Mesendoderm (in vitro differentiated cells): ENCODE results near the gene MS4A18.

Experiments
- DNase-seq: peaks from one replicate; pipeline ENCODE4 v3.0.0; 2013
- H2AK5ac ChIP-seq: 2 replicates; pipeline ENCODE4 v1.6.1; 2013; ENCODE audit warnings: low read length, inconsistent platforms
- H2BK120ac ChIP-seq: 2 replicates; pipeline ENCODE4 v1.6.1; 2013; ENCODE audit warnings: low read depth, mild to moderate bottlenecking, low read length, moderate library complexity, mixed read lengths
- H2BK15ac ChIP-seq: replicated peaks from 2 replicates; pipeline ENCODE4 v1.6.1; 2013; ENCODE audit warnings: low read depth, mild to moderate bottlenecking, moderate library complexity
- H2BK5ac ChIP-seq: 2 replicates; pipeline ENCODE4 v1.6.1; 2013; ENCODE audit warnings: low read length, inconsistent platforms
- H3K18ac ChIP-seq: 2 replicates; pipeline ENCODE4 v1.6.1; 2013; ENCODE audit warnings: mild to moderate bottlenecking, low read length, mixed read lengths
- H3K23ac ChIP-seq: one replicate; pipeline ENCODE4 v1.6.1; 2013; ENCODE audit warnings: low read length
- H3K27ac ChIP-seq: 2 replicates; pipeline ENCODE4 v1.5.1; 2013; ENCODE audit warnings: low read depth, mild to moderate bottlenecking, inconsistent platforms, low read length, moderate library complexity
- H3K27me3 ChIP-seq: 2 replicates; pipeline ENCODE4 v1.6.1; 2013; ENCODE audit warnings: low read length, control low read depth, mild to moderate bottlenecking, inconsistent platforms; ENCODE audit not compliant: insufficient read depth, poor library complexity
- H3K36me3 ChIP-seq: 2 replicates; pipeline ENCODE4 v1.6.1; 2013; ENCODE audit warnings: low read length, inconsistent platforms; ENCODE audit not compliant: control insufficient read depth, insufficient read depth
- H3K4ac ChIP-seq: one replicate; pipeline ENCODE4 v1.6.1; 2013; ENCODE audit warnings: low read depth, mild to moderate bottlenecking, low read length, moderate library complexity
- H3K4me1 ChIP-seq: 2 replicates; pipeline ENCODE4 v1.6.1; 2013; ENCODE audit warnings: low read depth, low read length, inconsistent platforms; ENCODE audit not compliant: control insufficient read depth
- H3K4me2 ChIP-seq: 2 replicates; pipeline ENCODE4 v1.6.1; 2013; ENCODE audit warnings: low read length
- H3K4me3 ChIP-seq: 2 replicates; pipeline ENCODE4 v1.5.1; 2013; ENCODE audit warnings: mild to moderate bottlenecking, low read length
- H3K56ac ChIP-seq: one replicate; pipeline ENCODE4 v1.6.1; 2013; ENCODE audit warnings: low read length
- H3K79me1 ChIP-seq: 2 replicates; pipeline ENCODE4 v1.6.1; 2013; ENCODE audit warnings: low read length, inconsistent platforms
- H3K79me2 ChIP-seq: 2 replicates; pipeline ENCODE4 v1.6.1; 2013; ENCODE audit warnings: mild to moderate bottlenecking, low read length; ENCODE audit not compliant: control insufficient read depth, insufficient read depth
- H3K9ac ChIP-seq: 2 replicates; pipeline ENCODE4 v1.6.1; 2013; ENCODE audit warnings: low read length, inconsistent platforms
- H4K5ac ChIP-seq: one replicate; pipeline ENCODE4 v1.6.1; 2013; ENCODE audit warnings: low read length
- H4K8ac ChIP-seq: one replicate; pipeline ENCODE4 v1.6.1; 2013; ENCODE audit warnings: low read depth, mild to moderate bottlenecking, control low read depth, low read length, moderate library complexity
- WGBS: extraction: QIAGEN DNeasy Blood & Tissue Kit; methylation state at CpG from one replicate; pipeline ENCODE4 v1.1.7; 2013; ENCODE audit warnings: low lambda C conversion rate, missing lambda C conversion rate; ENCODE audit not compliant: insufficient coverage; ENCODE audit errors: extremely low coverage; 5-methylcytosine and 5-hydroxymethylcytosine counted together

MS4A18 gene

DNA sequence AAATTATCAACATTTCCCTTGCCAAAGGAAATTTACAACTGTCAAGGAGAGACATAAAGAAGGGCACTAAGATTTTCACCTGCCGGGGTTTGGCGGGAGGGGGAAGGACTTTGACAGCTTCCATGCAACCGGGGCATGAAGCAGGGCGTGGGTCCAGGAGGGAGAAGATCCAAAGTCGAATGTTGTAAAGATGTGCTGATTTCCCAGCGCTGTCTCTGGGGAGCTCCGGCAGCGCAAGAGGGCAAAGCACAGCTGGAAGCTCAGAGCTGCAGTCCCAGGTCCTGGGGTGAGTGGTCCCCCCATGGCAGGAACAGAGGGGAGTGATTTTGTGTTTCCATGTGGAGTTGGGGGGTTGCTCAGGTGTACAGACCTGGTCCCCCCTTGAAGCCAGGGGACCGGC, 60.6 kb downstream of the MS4A18 start, which contains the start of gene MS4A10:
Gene MS4A10, plus strand, starts transcription at position 198 of the 400 bp plus-strand sequence. CDS start 5,003 bp downstream, outside the sequence.
- WGBS, result no CpG with 5 or more reads among the region's 9 CpGs
- H3K4ac ChIP-seq, result no peak within 1 kb of the TSS
- H3K56ac ChIP-seq, result no peak within 1 kb of the TSS
- no peak within 1 kb of the TSS for H4K8ac ChIP-seq
- no peaks in the 10 kb centered on the region for H3K79me2 ChIP-seq
- no peak within 1 kb of the TSS for H2BK15ac ChIP-seq
- no peak within 1 kb of the TSS for H2BK5ac ChIP-seq
- H3K79me1 ChIP-seq, result no peaks in the 10 kb centered on the region
- no peak within 1 kb of the TSS for H3K18ac ChIP-seq
- H4K5ac ChIP-seq, result no peak within 1 kb of the TSS
- DNase-seq, result no peak
- no peak within 1 kb of the TSS for H3K23ac ChIP-seq
- no peak within 1 kb of the TSS for H2AK5ac ChIP-seq
- no peak within 1 kb of the TSS for H3K4me3 ChIP-seq
- H3K27me3 ChIP-seq, result no peaks in the 10 kb centered on the region
- H3K4me2 ChIP-seq, result no peak within 1 kb of the TSS
- no peak within 1 kb of the TSS for H3K9ac ChIP-seq
- no peaks in the 10 kb centered on the region for H3K36me3 ChIP-seq
- H3K4me1 ChIP-seq, result no peaks in the 10 kb centered on the region
- no peak within 1 kb of the TSS for H3K27ac ChIP-seq
- no peak within 1 kb of the TSS for H2BK120ac ChIP-seq

DNA sequence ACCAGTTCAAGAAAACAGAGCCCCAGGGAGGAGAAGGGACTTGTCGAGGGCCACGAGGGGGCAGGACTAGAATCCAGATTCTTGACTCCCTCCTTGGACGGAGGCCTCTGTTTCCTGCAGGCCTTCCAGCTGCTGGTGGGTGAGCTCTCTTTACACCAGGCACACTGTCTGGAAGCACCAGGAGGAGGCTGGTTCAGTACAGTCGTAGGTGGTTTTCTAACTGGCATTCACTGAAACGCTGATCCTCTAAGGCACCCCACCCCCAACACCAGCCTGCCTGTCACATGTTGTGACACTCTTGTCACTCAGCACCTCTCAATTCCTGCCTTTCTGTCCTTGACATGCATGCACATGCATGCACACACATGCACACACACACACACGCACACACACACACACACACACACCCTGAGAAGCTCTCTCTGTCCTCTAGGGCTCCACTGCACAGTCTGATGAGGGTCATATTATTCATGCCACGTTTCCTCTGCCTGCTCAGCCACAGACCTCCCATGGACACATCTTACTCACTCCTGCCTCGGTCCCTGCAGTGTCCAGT, 61.4 kb downstream of the MS4A18 start:
- H2BK120ac ChIP-seq, result no peak overlapping the region
- H3K36me3 ChIP-seq, result no peaks in the 10 kb centered on the region
- no peak overlapping the region for H2AK5ac ChIP-seq
- no peaks in the 10 kb centered on the region for H3K79me1 ChIP-seq
- H4K8ac ChIP-seq, result no peak overlapping the region
- H3K4ac ChIP-seq, result no peak overlapping the region
- no peak overlapping the region for H4K5ac ChIP-seq
- H3K27ac ChIP-seq, result no peak overlapping the region
- H3K4me2 ChIP-seq, result no peak overlapping the region
- no peaks in the 10 kb centered on the region for H3K27me3 ChIP-seq
- H3K9ac ChIP-seq, result no peak overlapping the region
- no peak overlapping the region for H2BK15ac ChIP-seq
- DNase-seq, result no peak
- H3K4me3 ChIP-seq, result no peak overlapping the region
- no CpG with 5 or more reads among the region's 8 CpGs for WGBS
- no peak overlapping the region for H2BK5ac ChIP-seq
- H3K18ac ChIP-seq, result no peak overlapping the region
- H3K79me2 ChIP-seq, result no peaks in the 10 kb centered on the region
- no peak overlapping the region for H3K56ac ChIP-seq
- no peaks in the 10 kb centered on the region for H3K4me1 ChIP-seq
- H3K23ac ChIP-seq, result no peak overlapping the region

DNA sequence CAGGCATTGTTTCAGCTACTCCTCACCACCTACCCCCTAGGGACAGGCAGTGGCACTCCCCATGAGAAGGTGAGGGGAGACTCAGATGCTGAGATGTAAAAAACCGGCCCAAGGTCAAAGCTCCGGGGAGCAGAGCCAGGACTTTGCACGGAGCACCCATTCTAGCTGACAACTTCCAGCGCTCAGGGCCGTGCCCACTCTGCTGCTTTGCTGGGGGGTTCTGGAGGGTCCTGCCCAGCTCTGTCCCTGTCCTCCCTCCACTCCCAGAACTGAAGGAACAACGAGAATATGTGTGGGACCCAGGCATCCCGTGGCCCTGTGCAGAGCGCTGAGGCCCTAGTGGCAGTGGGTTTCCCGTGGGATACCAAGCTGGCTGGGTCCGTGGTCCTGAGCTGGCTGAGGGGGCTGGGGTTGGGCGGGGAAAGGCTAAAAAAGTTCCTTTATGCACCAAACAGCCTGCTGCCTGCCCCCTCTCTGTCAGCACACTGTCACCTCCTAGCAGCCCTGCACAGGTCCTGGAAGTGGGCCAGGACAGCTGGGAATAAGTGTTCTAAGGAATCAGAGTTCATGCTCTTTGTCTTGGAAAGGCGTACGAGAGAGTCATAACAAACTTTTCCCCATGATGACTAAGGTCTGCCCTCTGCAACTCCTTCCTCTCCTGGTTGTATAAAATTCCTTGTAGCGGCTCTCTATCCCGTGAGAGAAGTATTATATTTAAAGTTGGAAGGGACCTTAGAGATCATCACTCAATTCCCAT, 62.5 kb downstream of the MS4A18 start:
- no peak overlapping the region for H3K23ac ChIP-seq
- H3K36me3 ChIP-seq, result no peaks in the 10 kb centered on the region
- H3K79me1 ChIP-seq, result no peaks in the 10 kb centered on the region
- H3K4ac ChIP-seq, result no peak overlapping the region
- H3K18ac ChIP-seq, result no peak overlapping the region
- no peak overlapping the region for H2AK5ac ChIP-seq
- no peak overlapping the region for H2BK15ac ChIP-seq
- no peak overlapping the region for H3K9ac ChIP-seq
- WGBS, result no CpG with 5 or more reads among the region's 15 CpGs
- no peaks in the 10 kb centered on the region for H3K4me1 ChIP-seq
- H4K8ac ChIP-seq, result no peak overlapping the region
- H3K27me3 ChIP-seq, result no peaks in the 10 kb centered on the region
- H3K4me2 ChIP-seq, result no peak overlapping the region
- no peak for DNase-seq
- H3K79me2 ChIP-seq, result no peaks in the 10 kb centered on the region
- H4K5ac ChIP-seq, result no peak overlapping the region
- H3K27ac ChIP-seq, result no peak overlapping the region
- H3K56ac ChIP-seq, result no peak overlapping the region
- H2BK5ac ChIP-seq, result no peak overlapping the region
- no peak overlapping the region for H2BK120ac ChIP-seq
- H3K4me3 ChIP-seq, result no peak overlapping the region

GRCh38 chr11:60788401-60789125, 64.0 kb downstream of the MS4A18 start:
- H3K4me3 ChIP-seq, result no peak overlapping the region
- H2BK15ac ChIP-seq, result no peak overlapping the region
- H3K27ac ChIP-seq, result no peak overlapping the region
- H3K4ac ChIP-seq, result no peak overlapping the region
- no peaks in the 10 kb centered on the region for H3K36me3 ChIP-seq
- H3K79me2 ChIP-seq, result no peaks in the 10 kb centered on the region
- no peak overlapping the region for H3K23ac ChIP-seq
- H3K56ac ChIP-seq, result no peak overlapping the region
- no peak overlapping the region for H4K8ac ChIP-seq
- no peak for DNase-seq
- H2AK5ac ChIP-seq, result no peak overlapping the region
- H2BK120ac ChIP-seq, result no peak overlapping the region
- H3K4me1 ChIP-seq, result no peaks in the 10 kb centered on the region
- H3K79me1 ChIP-seq, result no peaks in the 10 kb centered on the region
- H3K18ac ChIP-seq, result no peak overlapping the region
- H3K9ac ChIP-seq, result no peak overlapping the region
- WGBS, result no CpG with 5 or more reads among the region's 7 CpGs
- H4K5ac ChIP-seq, result no peak overlapping the region
- H3K27me3 ChIP-seq, result no peaks in the 10 kb centered on the region
- H3K4me2 ChIP-seq, result no peak overlapping the region
- no peak overlapping the region for H2BK5ac ChIP-seq

DNA sequence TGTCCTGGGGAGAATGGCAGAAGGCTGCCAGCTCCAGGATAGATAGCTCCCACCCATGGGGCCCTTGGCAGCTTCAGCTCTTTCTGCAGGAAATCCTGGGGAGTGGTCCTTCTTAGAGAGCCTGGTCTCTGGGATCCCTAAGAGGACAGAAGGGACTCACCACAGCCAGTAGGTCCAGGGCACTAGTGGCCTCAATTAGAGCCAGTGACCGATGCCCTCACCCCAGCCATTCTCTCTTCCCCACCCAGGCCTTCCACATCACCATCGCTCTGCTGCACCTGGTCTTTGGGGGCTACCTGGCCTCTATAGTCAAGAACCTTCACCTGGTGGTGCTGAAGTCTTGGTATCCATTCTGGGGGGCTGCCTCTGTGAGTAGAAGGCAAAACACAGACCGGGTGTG, 66.2 kb downstream of the MS4A18 start:
- DNase-seq, result no peak
- Histone ChIP-seq H3K4me3 (no peak overlapping the region), H4K5ac (no peak overlapping the region), H2BK120ac (no peak overlapping the region), H3K23ac (no peak overlapping the region), H2BK15ac (no peak overlapping the region), H3K27me3 (no peaks in the 10 kb centered on the region), H3K18ac (no peak overlapping the region), H3K56ac (no peak overlapping the region), H3K4me1 (no peaks in the 10 kb centered on the region), H2AK5ac (no peak overlapping the region), H4K8ac (no peak overlapping the region), H3K9ac (no peak overlapping the region), H3K4me2 (no peak overlapping the region), H3K4ac (no peak overlapping the region), H3K27ac (no peak overlapping the region), H3K79me1 (no peaks in the 10 kb centered on the region), H3K36me3 (no peaks in the 10 kb centered on the region), H3K79me2 (no peaks in the 10 kb centered on the region), H2BK5ac (no peak overlapping the region)
- WGBS, result no CpG with 5 or more reads among the region's 3 CpGs
